Keratinocyte (primary cell): Measurements from ENCODE around the gene PKP2. TPM values are rescaled to one million over a fixed set of nuclear protein-coding genes. Genes with fewer than 3 reads are reported as not detected.

Source experiments
- DNase-seq: peaks from one replicate; pipeline ENCODE4 v3.0.0-alpha.2; 2011; ENCODE audit warnings: low read depth, missing footprints, low spot score
- FAIRE-seq: peaks from 2 replicates; lab custom pipeline; 2011; peaks lifted over from hg19 to GRCh38; lab: Jason Lieb, UNC
- H2AFZ ChIP-seq: 2 replicates; pipeline ENCODE4 v1.6.0; 2012; ENCODE audit warnings: low read length, control low read depth, inconsistent platforms; ENCODE audit not compliant: control insufficient read depth
- H3K27ac ChIP-seq: 2 replicates; pipeline ENCODE4 v1.5.1; 2011; ENCODE audit warnings: low read length; ENCODE audit not compliant: control insufficient read depth, insufficient read depth
- H3K27me3 ChIP-seq: 3 replicates; pipeline ENCODE4 v1.6.0; 2011; ENCODE audit warnings: low read length; ENCODE audit not compliant: control insufficient read depth, insufficient read depth; ENCODE audit errors: extremely low read depth
- H3K36me3 ChIP-seq, 2 experiments: 2 replicates in 1 of 2; 3 replicates in 1 of 2; pipeline ENCODE4 v1.5.1; 2011; ENCODE audit warnings: low read length in 2 of 2, mild to moderate bottlenecking in 1 of 2; ENCODE audit not compliant: control insufficient read depth in 2 of 2, insufficient read depth in 2 of 2; ENCODE audit errors: extremely low read depth in 1 of 2
- H3K4me1 ChIP-seq: 3 replicates; pipeline ENCODE4 v1.5.1; 2011; ENCODE audit warnings: low read length; ENCODE audit not compliant: control insufficient read depth, insufficient read depth; ENCODE audit errors: extremely low read depth
- H3K4me2 ChIP-seq: 3 replicates; pipeline ENCODE4 v1.6.0; 2011; ENCODE audit warnings: low read depth, low read length; ENCODE audit not compliant: control insufficient read depth, insufficient read depth; ENCODE audit errors: extremely low read depth
- H3K4me3 ChIP-seq, 3 experiments: fragments of 200-600 bp in 1 of 3; sonication (generic) in 1 of 3; 2 replicates in 2 of 3; 3 replicates in 1 of 3; pipeline ENCODE4 v1.5.1; 2011 to 2016; ENCODE audit warnings: low read length in 3 of 3, mild to moderate bottlenecking in 3 of 3, control low read depth in 2 of 3, inconsistent platforms in 1 of 3, low read depth in 1 of 3, mixed read lengths in 1 of 3, mixed run types in 1 of 3, moderate library complexity in 1 of 3; ENCODE audit not compliant: control insufficient read depth in 2 of 3, insufficient read depth in 2 of 3; ENCODE audit errors: extremely low read depth in 1 of 3
- H3K79me2 ChIP-seq: 2 replicates; pipeline ENCODE4 v1.6.0; 2012; ENCODE audit warnings: low read length; ENCODE audit not compliant: control insufficient read depth, insufficient read depth
- H3K9ac ChIP-seq: 3 replicates; pipeline ENCODE4 v1.6.0; 2011; ENCODE audit warnings: low read length; ENCODE audit not compliant: control insufficient read depth, insufficient read depth; ENCODE audit errors: extremely low read depth
- H3K9me1 ChIP-seq: 3 replicates; pipeline ENCODE4 v1.6.0; 2011; ENCODE audit warnings: low read length; ENCODE audit not compliant: control insufficient read depth, insufficient read depth; ENCODE audit errors: extremely low read depth
- H3K9me3 ChIP-seq: 2 replicates; pipeline ENCODE4 v1.5.1; 2012; ENCODE audit warnings: low read depth, low read length; ENCODE audit not compliant: control insufficient read depth
- H4K20me1 ChIP-seq: 3 replicates; pipeline ENCODE4 v1.6.0; 2011; ENCODE audit warnings: low read length; ENCODE audit not compliant: control insufficient read depth, insufficient read depth; ENCODE audit errors: extremely low read depth
- EZH2 ChIP-seq: IDR thresholded peaks from one replicate; pipeline ENCODE4 v1.6.1; 2012; ENCODE audit warnings: inconsistent platforms, mild to moderate bottlenecking, low read length, moderate library complexity
- dilution Hi-C: fragments of 300-500 bp; cut with MboI; formaldehyde crosslinking; loops from one replicate; pipeline ENCODE4 v1.7.0; 2020; ENCODE audit warnings: low sequenced_read_pairs; ENCODE audit not compliant: extremely low pct_ligation_motif_present
- polyA plus RNA-seq, 5 experiments: library from polyadenylated mRNA; depleted of rRNA in 3 of 5; stranded (reverse) in 3 of 5; stranded (forward) in 1 of 5; unstranded in 1 of 5; fragments of >200 nt; gene quantifications; 1 replicate in 1 of 5; 2 replicates in 3 of 5; 3 replicates in 1 of 5; pipeline versions ENCODE4 v1.2.1 to v1.2.3, GENCODE V29; 2011 to 2012; ENCODE audit warnings: missing spikeins in 2 of 5, low read depth in 1 of 5, low replicate concordance in 1 of 5
- TF ChIP-seq, protein P1 (sequence below), 3 experiments: IDR thresholded peaks in 1 of 3; conservative IDR thresholded peaks in 1 of 3; optimal IDR thresholded peaks in 1 of 3; 2 replicates in 2 of 3; 3 replicates in 1 of 3; pipeline versions ENCODE3 to v1.5.1; 2011; ENCODE audit warnings: low read length in 3 of 3, mild to moderate bottlenecking in 3 of 3, moderate library complexity in 2 of 3, control low read depth in 1 of 3, inconsistent platforms in 1 of 3; ENCODE audit not compliant: insufficient read depth in 2 of 3; ENCODE audit errors: extremely low read depth in 1 of 3

The PKP2 gene
- polyA plus RNA-seq, 1 donor (not counting 4 experiments of a cell fraction or from before 2014, with no cell fraction given), result 50.4 TPM

DNA sequence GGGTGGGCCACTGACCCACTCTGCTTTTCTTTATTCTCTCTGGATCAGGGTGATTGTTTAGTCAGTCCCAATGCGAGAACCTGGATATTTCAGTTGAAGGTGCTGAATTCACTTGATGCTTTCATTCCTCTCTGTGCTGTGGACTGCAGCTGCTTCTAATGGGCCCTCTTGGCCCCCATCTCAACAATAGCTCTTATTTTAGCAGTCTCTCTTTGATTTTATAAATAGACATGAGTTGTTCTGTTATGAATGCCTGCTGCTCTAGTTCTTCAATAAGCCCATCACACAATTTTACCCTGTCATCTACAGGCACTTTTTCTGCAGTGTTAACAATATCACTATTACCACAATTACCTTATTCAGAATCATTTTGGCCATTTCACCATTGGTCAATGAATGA, 86.7 kb downstream of the PKP2 start:
- TF ChIP-seq, protein P1, sequence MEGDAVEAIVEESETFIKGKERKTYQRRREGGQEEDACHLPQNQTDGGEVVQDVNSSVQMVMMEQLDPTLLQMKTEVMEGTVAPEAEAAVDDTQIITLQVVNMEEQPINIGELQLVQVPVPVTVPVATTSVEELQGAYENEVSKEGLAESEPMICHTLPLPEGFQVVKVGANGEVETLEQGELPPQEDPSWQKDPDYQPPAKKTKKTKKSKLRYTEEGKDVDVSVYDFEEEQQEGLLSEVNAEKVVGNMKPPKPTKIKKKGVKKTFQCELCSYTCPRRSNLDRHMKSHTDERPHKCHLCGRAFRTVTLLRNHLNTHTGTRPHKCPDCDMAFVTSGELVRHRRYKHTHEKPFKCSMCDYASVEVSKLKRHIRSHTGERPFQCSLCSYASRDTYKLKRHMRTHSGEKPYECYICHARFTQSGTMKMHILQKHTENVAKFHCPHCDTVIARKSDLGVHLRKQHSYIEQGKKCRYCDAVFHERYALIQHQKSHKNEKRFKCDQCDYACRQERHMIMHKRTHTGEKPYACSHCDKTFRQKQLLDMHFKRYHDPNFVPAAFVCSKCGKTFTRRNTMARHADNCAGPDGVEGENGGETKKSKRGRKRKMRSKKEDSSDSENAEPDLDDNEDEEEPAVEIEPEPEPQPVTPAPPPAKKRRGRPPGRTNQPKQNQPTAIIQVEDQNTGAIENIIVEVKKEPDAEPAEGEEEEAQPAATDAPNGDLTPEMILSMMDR (optimal IDR thresholded peaks at IDR 0.05 in 1 of 3, IDR thresholded peaks at IDR 0.05 in 1 of 3, conservative IDR thresholded peaks at IDR 0.05 in 1 of 3; ENCODE audit: extremely low read depth in 1 of 3, insufficient read depth in 2 of 3, low read length in 3 of 3), result no peak
- TF ChIP-seq EZH2, result no peak
- Histone ChIP-seq H3K4me3 (no peak overlapping the region), H3K9me3 (no peaks in the 10 kb centered on the region), H3K9ac (no peak overlapping the region), H3K36me3 (peaks cover 16 to 17% of the 10 kb centered on the region in 2 experiments), H3K4me2 (no peak overlapping the region), H2AFZ (no peak overlapping the region), H3K27ac (no peak overlapping the region), H3K79me2 (no peaks in the 10 kb centered on the region), H3K27me3 (no peaks in the 10 kb centered on the region), H3K9me1 (no peaks in the 10 kb centered on the region), H3K4me1 (no peaks in the 10 kb centered on the region), H4K20me1 (no peaks in the 10 kb centered on the region)
- DNase-seq (no peak), FAIRE-seq (no peak)
- dilution Hi-C loops, result no loop called here

DNA sequence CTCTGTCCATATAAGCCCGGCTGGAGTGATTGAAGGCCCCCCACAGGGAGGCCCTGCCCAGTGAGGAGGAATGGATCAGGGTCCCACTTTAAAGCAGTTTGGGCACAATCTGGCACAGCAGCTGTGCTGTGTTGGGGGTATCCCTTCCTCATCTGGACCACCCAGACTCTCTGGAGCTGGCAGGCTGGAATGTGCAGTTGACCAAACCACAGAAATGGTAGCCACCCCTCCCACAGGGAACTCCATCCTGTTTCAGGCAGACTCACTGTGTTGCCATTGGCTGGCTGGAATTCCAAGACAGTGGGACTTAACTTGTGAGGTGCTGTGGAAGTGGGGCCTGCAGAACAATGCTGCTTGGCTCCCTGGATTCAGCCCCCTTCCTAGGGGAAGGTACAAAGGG, 87.4 kb downstream of the PKP2 start:
- no peak for TF ChIP-seq EZH2
- TF ChIP-seq, protein P1 (optimal IDR thresholded peaks at IDR 0.05 in 1 of 3, IDR thresholded peaks at IDR 0.05 in 1 of 3, conservative IDR thresholded peaks at IDR 0.05 in 1 of 3; ENCODE audit: extremely low read depth in 1 of 3, insufficient read depth in 2 of 3, low read length in 3 of 3), result no peak
- H3K79me2 ChIP-seq, result no peaks in the 10 kb centered on the region
- no peaks in the 10 kb centered on the region for H3K9me3 ChIP-seq
- H4K20me1 ChIP-seq, result no peaks in the 10 kb centered on the region
- no peak overlapping the region for H3K4me2 ChIP-seq
- H3K36me3 ChIP-seq, result peaks cover 16 to 17% of the 10 kb centered on the region in 2 experiments
- dilution Hi-C loops, result no loop called here
- no peak overlapping the region for H3K4me3 ChIP-seq
- FAIRE-seq (no peak), DNase-seq (no peak)
- no peaks in the 10 kb centered on the region for H3K4me1 ChIP-seq
- H3K27me3 ChIP-seq, result no peaks in the 10 kb centered on the region
- H3K9me1 ChIP-seq, result no peaks in the 10 kb centered on the region
- H3K27ac ChIP-seq, result no peak overlapping the region
- no peak overlapping the region for H2AFZ ChIP-seq
- H3K9ac ChIP-seq, result no peak overlapping the region
